Right lobe of liver (tissue), 6 donors: ENCODE data around the gene BRD8. TPM values are rescaled to one million over a fixed set of nuclear protein-coding genes. Genes with fewer than 3 reads are reported as not detected.

Experiments
- ATAC-seq, 4 donors: fragments of 200-7000 bp; cut with Tn5 transposase; one replicate each; pipeline ENCODE4 v1.9.1; 2020; ENCODE audit warnings: mild to moderate bottlenecking in 4 of 4, moderate library complexity in 4 of 4
- DNase-seq, 3 donors: peaks; one replicate each; pipeline ENCODE4 v3.0.0-alpha.2; 2020
- H3K27ac ChIP-seq, 3 donors: fragments of 200-600 bp; one replicate each; pipeline ENCODE4 v1.8.0; 2022
- H3K27me3 ChIP-seq, 2 donors: fragments of 200-600 bp; one replicate each; pipeline ENCODE4 v1.8.0; 2022
- H3K36me3 ChIP-seq, 4 donors: fragments of 200-600 bp; sonication (generic) in 1 of 4; one replicate each; pipeline versions ENCODE4 v1.5.1 to v1.8.0; 2017 to 2022; ENCODE audit warnings: control low read depth in 1 of 4
- H3K4me1 ChIP-seq, 4 donors: fragments of 200-600 bp; sonication (generic) in 1 of 4; one replicate each; pipeline versions ENCODE4 v1.5.1 to v1.8.0; 2017 to 2022; ENCODE audit warnings: control low read depth in 1 of 4
- H3K4me3 ChIP-seq, 3 donors: fragments of 200-600 bp; one replicate each; pipeline ENCODE4 v1.8.0; 2022
- H3K9me3 ChIP-seq, 4 donors: fragments of 200-600 bp; sonication (generic) in 1 of 4; one replicate each; pipeline versions ENCODE4 v1.5.1 to v1.8.0; 2017 to 2022; ENCODE audit warnings: control low read depth in 1 of 4
- POLR2A ChIP-seq: fragments of 450-650 bp; IDR thresholded peaks from one replicate; pipeline ENCODE4 v1.6.1; 2017; ENCODE audit warnings: antibody characterized with exemption, mild to moderate bottlenecking
- WGBS: methylation state at CpG from one replicate; pipeline ENCODE4 v1.1.6; 2018; ENCODE audit warnings: low coverage, low lambda C conversion rate; ENCODE audit not compliant: insufficient coverage; ENCODE audit errors: missing lambda C conversion rate; 5-methylcytosine and 5-hydroxymethylcytosine counted together
- intact Hi-C, 2 donors: fragments of 100-400 bp; cut with DNase I; formaldehyde crosslinking; loops; one replicate each; pipeline versions ENCODE4 v1.11.2 to v1.14.1; 2022
- total RNA-seq, 6 experiments: library from RNA; depleted of rRNA in 2 of 6; stranded (reverse); fragments of >200 nt in 2 of 6; fragmentation: NEBNext Ultra II Directional in 3 of 6; extraction: Animal tissue kit (Norgen Biotek cat#: 25700) in 3 of 6; gene quantifications; one replicate each; pipeline versions ENCODE4 v1.1.0 to v1.2.4, GENCODE V29; 2016 to 2023
- TF ChIP-seq, protein P1 (sequence below), 4 donors: fragments of 200-600 bp in 3 of 4; fragments of 450-650 bp in 1 of 4; IDR thresholded peaks; one replicate each; pipeline versions ENCODE4 v1.5.1 to v1.8.0; 2016 to 2022; ENCODE audit warnings: antibody characterized with exemption in 4 of 4, mild to moderate bottlenecking in 2 of 4
- donor health status: DM: no; HTN: yes; CAD: no.
- donor health status: DM: no; HTN: no; CAD: no.
- donor health status: DM: no; HTN: no; CAD: no.
- donor health status: DM: no; HTN: yes; CAD: no.
- donor health status: DM: no; HTN: yes; CAD: no.

The BRD8 gene
- total RNA-seq, 6 experiments from 2014 or later, result 9.0 to 33.7 (median 17.0) TPM

DNA sequence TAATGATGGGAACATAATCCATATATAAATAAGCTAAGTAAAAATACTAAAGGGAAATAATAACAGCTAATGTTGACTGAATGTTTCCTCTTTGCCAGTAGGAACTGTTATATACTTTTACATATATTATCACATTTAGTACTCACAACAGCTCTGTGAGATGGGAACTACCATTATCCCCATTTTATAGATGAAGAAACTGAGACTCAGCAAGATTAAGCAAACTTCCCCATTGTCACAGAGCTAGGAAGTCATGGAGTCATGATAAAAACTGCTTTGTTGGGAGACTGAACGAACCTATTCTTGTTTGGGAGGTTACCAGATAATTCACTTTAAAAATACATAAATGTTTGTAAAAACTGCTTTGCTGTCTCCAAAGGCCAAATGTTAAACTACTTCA lies 71.2 kb downstream of the BRD8 start:
- intact Hi-C loops, result no loop called here
- DNase-seq, result no peak
- H3K27me3 ChIP-seq, result peaks cover 0 to 4% of the 10 kb centered on the region in 2 donors

DNA sequence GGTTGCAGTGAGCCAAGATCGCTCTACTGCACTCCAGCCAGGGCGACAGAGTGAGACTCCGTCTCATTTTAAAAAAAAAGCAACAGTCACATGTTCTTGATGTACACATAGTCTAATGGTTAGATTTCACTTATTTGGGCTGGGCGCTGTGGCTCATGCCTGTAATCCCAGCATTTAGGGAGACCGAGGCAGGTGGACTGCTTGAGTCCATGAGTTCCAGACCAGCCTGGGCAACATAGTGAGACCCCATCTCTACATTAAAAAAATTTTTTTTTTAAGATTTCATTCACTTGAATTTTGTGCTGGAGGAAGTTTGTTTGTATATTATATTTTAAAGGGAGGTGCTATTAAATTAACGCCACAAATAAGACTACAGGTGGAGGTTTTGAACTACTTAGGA lies 72.7 kb downstream of the BRD8 start:
- H3K4me1 ChIP-seq, result no peaks in the 10 kb centered on the region
- intact Hi-C loops, result no loop called here
- no peak for DNase-seq
- no peaks in the 10 kb centered on the region for H3K36me3 ChIP-seq
- WGBS, result 83% methylated on average over 6 of the region's 6 CpGs
- H3K27me3 ChIP-seq, result peaks cover 0 to 4% of the 10 kb centered on the region in 2 donors
- no peak overlapping the region for H3K4me3 ChIP-seq
- no peak for TF ChIP-seq POLR2A
- TF ChIP-seq, protein P1, sequence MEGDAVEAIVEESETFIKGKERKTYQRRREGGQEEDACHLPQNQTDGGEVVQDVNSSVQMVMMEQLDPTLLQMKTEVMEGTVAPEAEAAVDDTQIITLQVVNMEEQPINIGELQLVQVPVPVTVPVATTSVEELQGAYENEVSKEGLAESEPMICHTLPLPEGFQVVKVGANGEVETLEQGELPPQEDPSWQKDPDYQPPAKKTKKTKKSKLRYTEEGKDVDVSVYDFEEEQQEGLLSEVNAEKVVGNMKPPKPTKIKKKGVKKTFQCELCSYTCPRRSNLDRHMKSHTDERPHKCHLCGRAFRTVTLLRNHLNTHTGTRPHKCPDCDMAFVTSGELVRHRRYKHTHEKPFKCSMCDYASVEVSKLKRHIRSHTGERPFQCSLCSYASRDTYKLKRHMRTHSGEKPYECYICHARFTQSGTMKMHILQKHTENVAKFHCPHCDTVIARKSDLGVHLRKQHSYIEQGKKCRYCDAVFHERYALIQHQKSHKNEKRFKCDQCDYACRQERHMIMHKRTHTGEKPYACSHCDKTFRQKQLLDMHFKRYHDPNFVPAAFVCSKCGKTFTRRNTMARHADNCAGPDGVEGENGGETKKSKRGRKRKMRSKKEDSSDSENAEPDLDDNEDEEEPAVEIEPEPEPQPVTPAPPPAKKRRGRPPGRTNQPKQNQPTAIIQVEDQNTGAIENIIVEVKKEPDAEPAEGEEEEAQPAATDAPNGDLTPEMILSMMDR (IDR thresholded peaks at IDR 0.05), result no peak
- no peak overlapping the region for H3K27ac ChIP-seq
- H3K9me3 ChIP-seq, result no peaks in the 10 kb centered on the region
- ATAC-seq, result no peak

More for the DNA sequence above, 71.2 kb downstream of the BRD8 start:
- no peaks in the 10 kb centered on the region for H3K4me1 ChIP-seq
- H3K36me3 ChIP-seq, result no peaks in the 10 kb centered on the region
- 33% methylated on average over 1 of the region's 1 CpG for WGBS
- no peak overlapping the region for H3K4me3 ChIP-seq
- H3K27ac ChIP-seq, result no peak overlapping the region
- no peak for ATAC-seq
- no peaks in the 10 kb centered on the region for H3K9me3 ChIP-seq
- no peak for TF ChIP-seq POLR2A
- TF ChIP-seq, protein P1 (IDR thresholded peaks at IDR 0.05), result no peak

DNA sequence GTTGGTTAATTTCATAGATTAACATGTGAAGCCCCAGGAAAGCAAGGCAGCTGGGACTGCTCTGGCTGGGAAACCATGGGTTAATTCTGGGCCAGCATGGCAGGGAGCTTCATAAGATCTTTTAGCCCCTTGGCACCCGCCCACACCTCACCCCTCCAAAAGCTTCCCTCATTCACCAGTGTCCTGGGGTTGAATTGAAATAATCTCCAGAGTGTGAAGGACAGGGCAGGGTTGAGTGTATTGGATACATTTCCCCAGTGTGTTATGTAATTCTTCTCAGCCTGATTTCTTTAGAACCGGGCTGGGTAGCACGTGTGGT lies 75.2 kb downstream of the BRD8 start:
- WGBS, result 16% methylated on average over 3 of the region's 3 CpGs
- Histone ChIP-seq H3K4me3 (no peak overlapping the region), H3K9me3 (no peaks in the 10 kb centered on the region), H3K27ac (no peak overlapping the region), H3K4me1 (no peaks in the 10 kb centered on the region), H3K36me3 (no peaks in the 10 kb centered on the region), H3K27me3 (peaks cover 0 to 4% of the 10 kb centered on the region in 2 donors)
- DNase-seq (no peak), ATAC-seq (no peak)
- intact Hi-C loops, result no loop called here
- TF ChIP-seq, protein P1 (IDR thresholded peaks at IDR 0.05), result no peak
- TF ChIP-seq POLR2A, result no peak

GRCh38 chr5:138102454-138103318 lies 75.7 kb downstream of the BRD8 start:
- Histone ChIP-seq H3K4me1 (no peaks in the 10 kb centered on the region), H3K9me3 (no peaks in the 10 kb centered on the region), H3K36me3 (no peaks in the 10 kb centered on the region), H3K4me3 (no peak overlapping the region), H3K27me3 (peaks cover 0 to 4% of the 10 kb centered on the region in 2 donors), H3K27ac (no peak overlapping the region)
- intact Hi-C loops, result no loop called here
- TF ChIP-seq POLR2A, result no peak
- TF ChIP-seq, protein P1 (IDR thresholded peaks at IDR 0.05), result no peak
- no peak for ATAC-seq
- 54% methylated on average over 7 of the region's 7 CpGs for WGBS
- DNase-seq, result no peak
